ENCODE results near the gene PLA2G2D. TPM values are rescaled to one million over a fixed set of nuclear protein-coding genes. Genes with fewer than 3 reads are reported as not detected.

The PLA2G2D gene
- total and polyA plus RNA-seq, 2 of the 13 experiments (the other 11 are each of a cell fraction or from before 2014, with no cell fraction given) = not detected

DNA sequence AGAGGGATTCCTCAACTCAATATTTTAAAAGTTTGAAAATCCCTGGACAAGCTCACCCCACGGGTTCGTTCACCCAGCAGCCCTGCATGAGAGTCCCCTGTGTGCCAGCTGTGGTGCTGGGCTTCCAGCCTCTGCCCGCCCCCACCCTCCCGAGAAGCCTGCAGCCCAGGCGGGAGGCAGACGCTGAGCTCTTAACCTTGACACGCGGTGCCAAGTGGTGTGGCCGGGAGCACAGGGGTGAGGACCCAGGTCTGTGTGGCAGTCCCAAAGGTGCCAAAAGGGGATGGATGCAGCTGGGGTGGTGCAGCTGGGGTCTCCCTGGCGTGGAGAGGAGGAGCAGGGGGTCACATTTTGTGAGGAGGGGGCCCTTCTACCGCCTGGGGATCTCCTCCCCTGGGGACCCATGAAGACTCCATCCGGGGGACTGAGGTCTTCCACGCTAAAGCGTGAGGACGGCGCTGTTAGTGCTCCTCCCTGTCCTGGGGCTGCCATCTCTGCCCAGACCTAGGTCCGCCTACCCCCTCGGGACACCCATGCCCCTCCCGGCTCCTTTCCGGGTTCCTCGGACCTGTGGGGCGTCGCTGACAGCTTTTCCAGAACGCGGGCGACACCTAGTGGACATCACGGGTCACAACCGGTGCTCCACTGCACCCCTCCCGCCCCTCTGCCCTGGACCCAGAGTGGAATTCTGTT is 32.7 kb upstream of the PLA2G2D start (continued):
- TF ChIP-seq, protein P1, sequence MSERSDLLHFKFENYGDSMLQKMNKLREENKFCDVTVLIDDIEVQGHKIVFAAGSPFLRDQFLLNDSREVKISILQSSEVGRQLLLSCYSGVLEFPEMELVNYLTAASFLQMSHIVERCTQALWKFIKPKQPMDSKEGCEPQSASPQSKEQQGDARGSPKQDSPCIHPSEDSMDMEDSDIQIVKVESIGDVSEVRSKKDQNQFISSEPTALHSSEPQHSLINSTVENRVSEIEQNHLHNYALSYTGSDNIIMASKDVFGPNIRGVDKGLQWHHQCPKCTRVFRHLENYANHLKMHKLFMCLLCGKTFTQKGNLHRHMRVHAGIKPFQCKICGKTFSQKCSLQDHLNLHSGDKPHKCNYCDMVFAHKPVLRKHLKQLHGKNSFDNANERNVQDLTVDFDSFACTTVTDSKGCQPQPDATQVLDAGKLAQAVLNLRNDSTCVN (CRISPR knock-in tag; IDR thresholded peaks at IDR 0.05; ENCODE audit: borderline replicate concordance) = no peak
- TF ChIP-seq ZNF513 (CRISPR knock-in tag; conservative IDR thresholded peaks at IDR 0.05) (no peak), AGO1 (IDR thresholded peaks at IDR 0.05; ENCODE audit: low read depth, low read length, poor library complexity, severe bottlenecking) (no peak), NR2F2 (IDR thresholded peaks at IDR 0.05; ENCODE audit: borderline replicate concordance, low read depth) (no peak), SP1 (IDR thresholded peaks at IDR 0.05) (no peak), SP1 (CRISPR knock-in tag; IDR thresholded peaks at IDR 0.05) (0 out of 2 replicates have a peak, but pooled peaks have one; percentile 15), ZGPAT (CRISPR knock-in tag; IDR thresholded peaks at IDR 0.05) (peak; percentile 45; the same call in 1 of the 2 replicates), TOPORS (CRISPR knock-in tag; IDR thresholded peaks at IDR 0.05) (no peak), ZNF343 (CRISPR knock-in tag; IDR thresholded peaks at IDR 0.05) (peak; percentile 50; the same call in 1 of the 2 replicates), RBFOX2 (IDR thresholded peaks at IDR 0.05; ENCODE audit: low read depth, low read length) (no peak), MAF1 (CRISPR knock-in tag; IDR thresholded peaks at IDR 0.05; ENCODE audit: borderline replicate concordance) (0 out of 2 replicates have a peak, but pooled peaks have one; percentile 41), MATR3 (CRISPR knock-in tag; IDR thresholded peaks at IDR 0.05) (no peak), KDM5B (CRISPR knock-in tag; IDR thresholded peaks at IDR 0.05; ENCODE audit: borderline replicate concordance) (peak; percentile 41; the same call in 1 of the 2 replicates), RFX1 (IDR thresholded peaks at IDR 0.05) (no peak), SPEN (CRISPR knock-in tag; IDR thresholded peaks at IDR 0.05; ENCODE audit: low read depth) (0 out of 2 replicates have a peak, but pooled peaks have one; percentile 24), PITX1 (CRISPR knock-in tag; IDR thresholded peaks at IDR 0.05) (peak; percentile 29; the same call in 1 of the 2 replicates), SNRNP70 (IDR thresholded peaks at IDR 0.05; ENCODE audit: low read depth, low read length) (no peak), NFE2L2 (IDR thresholded peaks at IDR 0.05; ENCODE audit: low read length) (no peak), MAZ (IDR thresholded peaks at IDR 0.05; ENCODE audit: borderline replicate concordance, low read depth, low read length) (0 out of 2 replicates have a peak, but pooled peaks have one; percentile 65), MAZ (CRISPR knock-in tag; IDR thresholded peaks at IDR 0.05; ENCODE audit: low read depth) (peak; percentile 63; the same call in 1 of the 2 replicates), RARA (CRISPR knock-in tag; IDR thresholded peaks at IDR 0.05) (no peak), ZSCAN21 (CRISPR knock-in tag; IDR thresholded peaks at IDR 0.05; ENCODE audit: borderline replicate concordance) (no peak), ZSCAN9 (CRISPR knock-in tag; IDR thresholded peaks at IDR 0.05; ENCODE audit: borderline replicate concordance) (no peak), TEAD3 (CRISPR knock-in tag; optimal IDR thresholded peaks at IDR 0.05; ENCODE audit: borderline replicate concordance) (peak; percentile 64), ZNF710 (CRISPR knock-in tag; IDR thresholded peaks at IDR 0.05; ENCODE audit: borderline replicate concordance) (no peak), KAT8 (CRISPR knock-in tag; IDR thresholded peaks at IDR 0.05) (0 out of 2 replicates have a peak, but pooled peaks have one; percentile 22)
